ENCODE measurements around the gene CFAP20DC. TPM values are rescaled to one million over a fixed set of nuclear protein-coding genes. Genes with fewer than 3 reads are reported as not detected.
A peak's percentile ranks its signal among the peaks of the same experiment; 100 is the strongest.

Gene CFAP20DC
- total RNA-seq, 1 experiment from 2014 or later = 1.1 TPM

- peak; percentile 87 for DNase-seq (ENCODE audit: unreplicated experiment)
- no TSS peak for BruUV-seq (replicated peaks)
- POLR2A ChIA-PET = no interaction called here
- Mint-ChIP-seq H3K4me1 (ENCODE audit: insufficient read depth, unreplicated experiment) (peaks cover 15% of the 10 kb centered on the region), H3K4me3 (ENCODE audit: unreplicated experiment) (no peak overlapping the region), H3K36me3 (ENCODE audit: insufficient read depth, unreplicated experiment) (no peaks in the 10 kb centered on the region), H3K27me3 (ENCODE audit: insufficient read depth, unreplicated experiment) (no peaks in the 10 kb centered on the region), H3K27ac (ENCODE audit: low read depth, unreplicated experiment) (peak overlapping the region; percentile 98), H3K9me3 (ENCODE audit: unreplicated experiment) (no peaks in the 10 kb centered on the region)
- intact Hi-C loops (cut with micrococcal nuclease) = no loop called here
- TF ChIP-seq CTCF (IDR thresholded peaks at IDR 0.05; ENCODE audit: unreplicated experiment) = no peak
- CTCF ChIA-PET = no interaction called here
Measured at GRCh38 chr3:58874248-58874741, 175.5 kb downstream of the CFAP20DC start.

- DNase-seq (ENCODE audit: unreplicated experiment) = no peak
- CTCF ChIA-PET = no interaction called here
- BruUV-seq (replicated peaks) = no TSS peak
- Mint-ChIP-seq H3K9me3 (ENCODE audit: unreplicated experiment) (no peaks in the 10 kb centered on the region), H3K27ac (ENCODE audit: low read depth, unreplicated experiment) (no peak overlapping the region), H3K27me3 (ENCODE audit: insufficient read depth, unreplicated experiment) (no peaks in the 10 kb centered on the region), H3K36me3 (ENCODE audit: insufficient read depth, unreplicated experiment) (no peaks in the 10 kb centered on the region), H3K4me1 (ENCODE audit: insufficient read depth, unreplicated experiment) (no peaks in the 10 kb centered on the region), H3K4me3 (ENCODE audit: unreplicated experiment) (no peak overlapping the region)
- no peak for TF ChIP-seq CTCF (IDR thresholded peaks at IDR 0.05; ENCODE audit: unreplicated experiment)
- POLR2A ChIA-PET = interaction anchor here (0.5 kb wide), 1 partner anchor 384 kb away, joined by 3 read pairs; no protein-coding TSS in a partner anchor
- intact Hi-C loops (cut with micrococcal nuclease) = no loop called here
Measured at GRCh38 chr3:58868097-58868779, 181.6 kb downstream of the CFAP20DC start.

GRCh38 chr3:58867621-58868020 lies 182.2 kb downstream of the CFAP20DC start:
- Mint-ChIP-seq H3K27ac (ENCODE audit: low read depth, unreplicated experiment) (no peak overlapping the region), H3K4me3 (ENCODE audit: unreplicated experiment) (no peak overlapping the region), H3K36me3 (ENCODE audit: insufficient read depth, unreplicated experiment) (no peaks in the 10 kb centered on the region), H3K27me3 (ENCODE audit: insufficient read depth, unreplicated experiment) (no peaks in the 10 kb centered on the region), H3K9me3 (ENCODE audit: unreplicated experiment) (no peaks in the 10 kb centered on the region), H3K4me1 (ENCODE audit: insufficient read depth, unreplicated experiment) (no peaks in the 10 kb centered on the region)
- CTCF ChIA-PET = interaction anchor here (0.5 kb wide), 1 partner anchor 396 kb away, joined by 3 read pairs; no protein-coding TSS in a partner anchor
- POLR2A ChIA-PET = no interaction called here
- intact Hi-C loops (cut with micrococcal nuclease) = no loop called here
- no TSS peak for BruUV-seq (replicated peaks)
- TF ChIP-seq CTCF (IDR thresholded peaks at IDR 0.05; ENCODE audit: unreplicated experiment) = no peak
- DNase-seq (ENCODE audit: unreplicated experiment) = no peak

- BruUV-seq (replicated peaks) = no TSS peak
- ChIA-PET POLR2A (no interaction called here), CTCF (no interaction called here)
- H3K27me3 Mint-ChIP-seq (ENCODE audit: insufficient read depth, unreplicated experiment) = no peaks in the 10 kb centered on the region
- intact Hi-C loops (cut with micrococcal nuclease) = no loop called here
- TF ChIP-seq CTCF (IDR thresholded peaks at IDR 0.05; ENCODE audit: unreplicated experiment) = no peak
- no peaks in the 10 kb centered on the region for H3K4me1 Mint-ChIP-seq (ENCODE audit: insufficient read depth, unreplicated experiment)
- H3K4me3 Mint-ChIP-seq (ENCODE audit: unreplicated experiment) = no peak overlapping the region
- H3K9me3 Mint-ChIP-seq (ENCODE audit: unreplicated experiment) = no peaks in the 10 kb centered on the region
- no peaks in the 10 kb centered on the region for H3K36me3 Mint-ChIP-seq (ENCODE audit: insufficient read depth, unreplicated experiment)
- DNase-seq (ENCODE audit: unreplicated experiment) = no peak
- H3K27ac Mint-ChIP-seq (ENCODE audit: low read depth, unreplicated experiment) = no peak overlapping the region
Measured at GRCh38 chr3:58866079-58866478, 183.7 kb downstream of the CFAP20DC start.

Measured in MCF 10A (cell line).